Measurements from ENCODE around the gene ERCC3. TPM values are rescaled to one million over a fixed set of nuclear protein-coding genes. Genes with fewer than 3 reads are reported as not detected.
"Not testable (repeated sequence)": the region's sequence is repeated elsewhere in the genome, so short reads cannot be mapped to it uniquely, and the experiment has no call there.

The ERCC3 gene
- polyA plus RNA-seq, 10 donors, result 34.7 to 49.2 (median 41.3) TPM

- DNase-seq, result no peak
Observed at GRCh38 chr2:127283275-127283674, 10.7 kb downstream of the ERCC3 start.

- no peak for DNase-seq
Observed at GRCh38 chr2:127280693-127281092, 13.3 kb downstream of the ERCC3 start.

GRCh38 chr2:127279781-127280180 is 14.2 kb downstream of the ERCC3 start:
- DNase-seq, result no peak

GRCh38 chr2:127278959-127279358 is 15.0 kb downstream of the ERCC3 start:
- no peak for DNase-seq

GRCh38 chr2:127277028-127277427 is 16.9 kb downstream of the ERCC3 start:
- no peak for DNase-seq

- no peak for DNase-seq
Observed at GRCh38 chr2:127275789-127276188, 18.2 kb downstream of the ERCC3 start.

GRCh38 chr2:127275356-127275755 is 18.6 kb downstream of the ERCC3 start:
- no peak for DNase-seq

- no peak for DNase-seq
Observed at GRCh38 chr2:127270663-127271062, 23.3 kb downstream of the ERCC3 start.

- DNase-seq, result peak; percentile 36 to 69 (median 38)
Observed at GRCh38 chr2:127261804-127262406, 32.0 kb downstream of the ERCC3 start.

- no peak for DNase-seq
Observed at GRCh38 chr2:127259355-127259754, 34.6 kb downstream of the ERCC3 start.

GRCh38 chr2:127256866-127257265 is 37.1 kb downstream of the ERCC3 start:
- no peak for DNase-seq

- no peak for DNase-seq
Observed at GRCh38 chr2:127256381-127256780, 37.6 kb downstream of the ERCC3 start.

- DNase-seq, result no peak
Observed at GRCh38 chr2:127255721-127256120, 38.2 kb downstream of the ERCC3 start.

- DNase-seq, result peak; percentile 18 to 82 (median 58)
Observed at GRCh38 chr2:127255146-127255545, 38.8 kb downstream of the ERCC3 start.

GRCh38 chr2:127254386-127254981 is 39.5 kb downstream of the ERCC3 start:
- peak in 1 of 3 donors; percentile 33 for DNase-seq

- DNase-seq, result not testable (repeated sequence)
Observed at GRCh38 chr2:127241184-127241583, 52.8 kb downstream of the ERCC3 start.

- no peak for DNase-seq
Observed at GRCh38 chr2:127239395-127239794, 54.5 kb downstream of the ERCC3 start.

- not testable (repeated sequence) for DNase-seq
Observed at GRCh38 chr2:127237768-127238167, 56.2 kb downstream of the ERCC3 start.

GRCh38 chr2:127235082-127235702 is 58.8 kb downstream of the ERCC3 start:
- no peak for DNase-seq

GRCh38 chr2:127233710-127234109 is 60.2 kb downstream of the ERCC3 start:
- no peak for DNase-seq

GRCh38 chr2:127231130-127231865 is 62.6 kb downstream of the ERCC3 start:
- peak in 2 of 3 donors; percentile 60 to 86 for DNase-seq

- no peak for DNase-seq
Observed at GRCh38 chr2:127229555-127229954, 64.4 kb downstream of the ERCC3 start.

- DNase-seq, result peak; percentile 13 to 51 (median 36)
Observed at GRCh38 chr2:127228102-127228501, 65.8 kb downstream of the ERCC3 start.
